CD14-positive monocyte (primary cell): Measurements from ENCODE around the gene ALDH9A1. TPM values are rescaled to one million over a fixed set of nuclear protein-coding genes. Genes with fewer than 3 reads are reported as not detected.
"Not testable (repeated sequence)": the region's sequence is repeated elsewhere in the genome, so short reads cannot be mapped to it uniquely, and the experiment has no call there.

ENCODE experiments used
- DNase-seq, 3 donors: peaks; one replicate each; pipeline ENCODE4 v3.0.0-alpha.2; 2011 to 2022
- H2AFZ ChIP-seq: 2 replicates; pipeline ENCODE4 v1.6.0; 2012; ENCODE audit warnings: mild to moderate bottlenecking, low read depth, low read length, inconsistent platforms; ENCODE audit not compliant: insufficient read depth, poor library complexity, severe bottlenecking
- H3K27ac ChIP-seq, 2 donors: 1 replicate in 1 of 2; 2 replicates in 1 of 2; pipeline ENCODE4 v1.5.1; 2012 to 2013; ENCODE audit warnings: low read length in 2 of 2, control low read depth in 1 of 2, inconsistent platforms in 1 of 2, low read depth in 1 of 2, mild to moderate bottlenecking in 1 of 2
- H3K27me3 ChIP-seq, 2 donors: one replicate each; pipeline versions ENCODE4 v1.6.0 to v1.6.1; 2011 to 2013; ENCODE audit warnings: low read length in 2 of 2; ENCODE audit not compliant: control insufficient read depth in 2 of 2, insufficient read depth in 2 of 2
- H3K36me3 ChIP-seq, 2 donors: replicated peaks in 1 of 2; 1 replicate in 1 of 2; 2 replicates in 1 of 2; pipeline versions ENCODE4 v1.5.1 to v1.6.1; 2012 to 2013; ENCODE audit warnings: low read length in 2 of 2, control low read depth in 1 of 2, inconsistent platforms in 1 of 2, mild to moderate bottlenecking in 1 of 2; ENCODE audit not compliant: insufficient read depth in 2 of 2, control insufficient read depth in 1 of 2
- H3K4me1 ChIP-seq, 2 donors: 1 replicate in 1 of 2; 2 replicates in 1 of 2; pipeline versions ENCODE4 v1.5.1 to v1.6.1; 2012 to 2013; ENCODE audit warnings: low read length in 2 of 2, control low read depth in 1 of 2, inconsistent platforms in 1 of 2, mild to moderate bottlenecking in 1 of 2, moderate library complexity in 1 of 2; ENCODE audit not compliant: insufficient read depth in 2 of 2, control insufficient read depth in 1 of 2
- H3K4me2 ChIP-seq: replicated peaks from 2 replicates; pipeline ENCODE3; 2012; ENCODE audit warnings: low read length, moderate library complexity, mild to moderate bottlenecking; ENCODE audit not compliant: poor library complexity, severe bottlenecking; ENCODE audit errors: extremely low read depth
- H3K4me3 ChIP-seq, 3 experiments: fragments of 200-600 bp in 1 of 3; sonication (generic) in 1 of 3; replicated peaks in 1 of 3; 1 replicate in 2 of 3; 2 replicates in 1 of 3; pipeline ENCODE4 v1.5.1; 2011 to 2013; ENCODE audit warnings: low read length in 3 of 3, mild to moderate bottlenecking in 3 of 3, control low read depth in 2 of 3, low read depth in 2 of 3, inconsistent platforms in 1 of 3, moderate library complexity in 1 of 3
- H3K79me2 ChIP-seq: 2 replicates; pipeline ENCODE4 v1.6.0; 2012; ENCODE audit warnings: mild to moderate bottlenecking, control low read depth, inconsistent platforms, low read length, moderate library complexity; ENCODE audit not compliant: insufficient read depth
- H3K9ac ChIP-seq: 2 replicates; pipeline ENCODE4 v1.6.0; 2017; ENCODE audit warnings: low read length, mild to moderate bottlenecking; ENCODE audit not compliant: insufficient read depth, poor library complexity, severe bottlenecking
- H3K9me3 ChIP-seq, 2 donors: replicated peaks in 1 of 2; 1 replicate in 1 of 2; 2 replicates in 1 of 2; pipeline versions ENCODE4 v1.5.1 to v1.6.1; 2012 to 2013; ENCODE audit warnings: low read length in 2 of 2, control low read depth in 1 of 2; ENCODE audit not compliant: control insufficient read depth in 1 of 2, insufficient read depth in 1 of 2
- H4K20me1 ChIP-seq: 2 replicates; pipeline ENCODE4 v1.6.0; 2012; ENCODE audit warnings: mild to moderate bottlenecking, low read length, control low read depth, moderate library complexity; ENCODE audit not compliant: insufficient read depth
- H3K27ac Mint-ChIP-seq, 7 donors: one replicate each; pipeline ENCODE4 v1.8.0; 2020; ENCODE audit warnings: mild to moderate bottlenecking in 7 of 7, mixed read lengths in 7 of 7, moderate library complexity in 6 of 7, inconsistent platforms in 2 of 7
- H3K27me3 Mint-ChIP-seq, 3 donors: one replicate each; pipeline ENCODE4 v1.8.0; 2021 to 2022; ENCODE audit warnings: low read depth in 3 of 3, mild to moderate bottlenecking in 3 of 3, mixed read lengths in 3 of 3, moderate library complexity in 3 of 3, inconsistent platforms in 1 of 3
- H3K36me3 Mint-ChIP-seq, 2 donors: one replicate each; pipeline ENCODE4 v1.8.0; 2020; ENCODE audit warnings: mixed read lengths in 2 of 2, inconsistent platforms in 1 of 2, mild to moderate bottlenecking in 1 of 2
- H3K4me1 Mint-ChIP-seq: one replicate; pipeline ENCODE4 v1.8.0; 2020; ENCODE audit warnings: mild to moderate bottlenecking, mixed read lengths
- H3K4me3 Mint-ChIP-seq, 2 donors: one replicate each; pipeline ENCODE4 v1.8.0; 2020; ENCODE audit warnings: mild to moderate bottlenecking in 2 of 2, mixed read lengths in 2 of 2, moderate library complexity in 1 of 2
- H3K9me3 Mint-ChIP-seq, 7 donors: one replicate each; pipeline ENCODE4 v1.8.0; 2020 to 2022; ENCODE audit warnings: mixed read lengths in 7 of 7, mild to moderate bottlenecking in 6 of 7, moderate library complexity in 6 of 7, inconsistent platforms in 2 of 7
- CTCF ChIP-seq: fragments of 200-600 bp; IDR thresholded peaks from one replicate; pipeline ENCODE4 v1.8.0; 2022; ENCODE audit warnings: antibody characterized with exemption, mild to moderate bottlenecking
- WGBS: methylation state at CpG from one replicate; pipeline ENCODE4 v1.1.5; 2013; ENCODE audit warnings: missing lambda C conversion rate; ENCODE audit not compliant: insufficient coverage; 5-methylcytosine and 5-hydroxymethylcytosine counted together
- intact Hi-C, 2 donors: fragments of 100-400 bp; cut with micrococcal nuclease; formaldehyde crosslinking; loops; one replicate each; pipeline versions ENCODE4 v1.15.0 to v1.15.1; 2023
- polyA plus RNA-seq, 3 donors: library from polyadenylated mRNA; depleted of rRNA in 1 of 3; unstranded in 2 of 3; stranded (reverse) in 1 of 3; fragments of 300-500 nt in 2 of 3; fragments of >200 nt in 1 of 3; fragmentation: Illumina TruSeq in 2 of 3; gene quantifications; 1 replicate in 2 of 3; 2 replicates in 1 of 3; pipeline ENCODE4 v1.2.3, GENCODE V29; 2012 to 2021

ALDH9A1 gene
- polyA plus RNA-seq, 3 donors = 23.7 to 60.0 (median 57.7) TPM

DNA sequence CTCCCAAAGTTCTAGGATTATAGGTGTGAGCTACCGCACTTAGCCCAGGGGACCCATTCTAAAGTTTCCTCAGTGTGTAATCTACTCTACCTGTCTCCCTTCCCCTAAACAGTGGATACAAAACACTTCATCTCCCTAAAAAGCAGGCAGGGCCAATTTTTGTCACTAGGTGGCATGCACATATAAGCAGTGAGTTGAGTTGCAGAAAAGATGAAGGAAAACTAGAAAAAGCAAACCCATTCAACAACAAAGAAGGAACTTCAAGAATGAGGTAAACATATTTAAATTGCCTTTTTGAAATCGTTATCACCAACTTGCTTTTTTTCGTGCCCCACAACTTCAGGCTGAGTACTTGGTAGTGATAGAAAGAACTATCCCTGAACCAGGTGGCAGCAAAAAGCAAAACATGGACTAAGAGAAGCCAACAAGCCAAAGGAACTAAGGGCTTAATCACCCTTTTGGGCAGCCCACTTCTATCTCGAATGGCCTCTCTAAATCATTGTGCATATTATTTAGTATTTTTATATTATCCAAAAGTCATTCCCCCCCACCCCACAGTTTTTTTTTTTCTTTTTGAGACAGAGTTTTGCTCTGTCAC, 19.7 kb upstream of the ALDH9A1 start:
- WGBS = 75% methylated on average over 1 of the region's 4 CpGs
- H3K4me1 Mint-ChIP-seq = no peaks in the 10 kb centered on the region

GRCh38 chr1:165716265-165717051, 18.1 kb upstream of the ALDH9A1 start:
- H3K4me1 Mint-ChIP-seq, H3K4me1 ChIP-seq, H3K9ac ChIP-seq, DNase-seq, H3K4me3 Mint-ChIP-seq, H3K36me3 Mint-ChIP-seq, H3K79me2 ChIP-seq, H3K9me3 Mint-ChIP-seq, H3K4me2 ChIP-seq, H4K20me1 ChIP-seq, H3K9me3 ChIP-seq, H3K27ac Mint-ChIP-seq, H2AFZ ChIP-seq, H3K27ac ChIP-seq, H3K27me3 Mint-ChIP-seq, H3K4me3 ChIP-seq, H3K27me3 ChIP-seq, H3K36me3 ChIP-seq: not testable (repeated sequence)
- intact Hi-C loops = loop anchor here (5.0 kb wide), 1 partner anchor 196 kb away; no protein-coding TSS in a partner anchor
- 100% methylated on average over 1 of the region's 8 CpGs for WGBS

More for the DNA sequence above, 19.7 kb upstream of the ALDH9A1 start:
- peak; percentile 51 for TF ChIP-seq CTCF
- DNase-seq = peak; percentile 15 to 32 (median 30)
- no peaks in the 10 kb centered on the region for H3K9me3 Mint-ChIP-seq
- no peaks in the 10 kb centered on the region for H4K20me1 ChIP-seq
- H2AFZ ChIP-seq = no peak overlapping the region
- no peak overlapping the region for H3K27ac ChIP-seq
- H3K9ac ChIP-seq = no peak overlapping the region
- peaks cover 0 to 4% (median 0%) of the 10 kb centered on the region in 3 donors for H3K27me3 Mint-ChIP-seq
- intact Hi-C loops = loop anchor here (5.0 kb wide), 1 partner anchor 194 kb away; no protein-coding TSS in a partner anchor
- H3K27ac Mint-ChIP-seq = no peak overlapping the region
- no peak overlapping the region for H3K4me3 ChIP-seq
- no peaks in the 10 kb centered on the region for H3K9me3 ChIP-seq
- H3K4me3 Mint-ChIP-seq = no peak overlapping the region
- no peaks in the 10 kb centered on the region for H3K79me2 ChIP-seq
- no peaks in the 10 kb centered on the region for H3K4me1 ChIP-seq
- H3K36me3 ChIP-seq = no peaks in the 10 kb centered on the region
- H3K4me2 ChIP-seq = no peak overlapping the region
- no peaks in the 10 kb centered on the region for H3K27me3 ChIP-seq
- no peaks in the 10 kb centered on the region for H3K36me3 Mint-ChIP-seq
